ENCODE results near the gene CCR8.

Gene CCR8

DNA sequence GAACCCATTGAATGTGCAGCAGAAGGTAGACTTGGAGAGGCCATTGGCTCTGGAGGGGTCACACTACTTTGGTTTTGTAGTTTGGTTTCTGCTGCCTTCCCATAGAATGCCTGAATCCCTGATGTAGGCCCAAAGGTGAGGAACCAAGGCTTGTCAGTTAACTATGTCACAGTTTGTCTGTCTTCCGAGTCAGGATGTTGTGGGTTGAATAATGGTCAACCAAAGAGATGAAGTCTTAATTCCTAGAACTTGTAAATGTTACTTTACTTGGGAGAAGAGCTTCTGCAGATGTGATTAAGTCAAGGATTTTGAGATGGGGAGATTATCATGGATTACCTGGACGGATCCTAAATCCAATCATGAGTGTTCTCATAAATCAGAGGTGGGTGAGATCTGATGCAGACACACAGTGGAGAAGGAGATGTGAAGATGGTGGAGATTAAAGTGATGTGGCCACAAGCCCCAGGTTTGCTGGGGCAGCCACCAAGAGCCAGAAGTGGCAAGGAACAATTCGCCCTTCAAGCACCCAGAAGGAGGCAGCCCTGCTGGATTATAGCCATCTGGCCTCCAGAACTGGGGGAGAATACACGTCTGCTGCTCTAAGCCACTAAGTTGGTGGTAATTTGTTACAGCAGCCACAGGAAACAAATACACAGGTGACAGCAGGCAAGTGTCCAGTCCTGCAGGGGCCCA is 2.3 kb upstream of the CCR8 start (continued):
- TF ChIP-seq, protein P1, sequence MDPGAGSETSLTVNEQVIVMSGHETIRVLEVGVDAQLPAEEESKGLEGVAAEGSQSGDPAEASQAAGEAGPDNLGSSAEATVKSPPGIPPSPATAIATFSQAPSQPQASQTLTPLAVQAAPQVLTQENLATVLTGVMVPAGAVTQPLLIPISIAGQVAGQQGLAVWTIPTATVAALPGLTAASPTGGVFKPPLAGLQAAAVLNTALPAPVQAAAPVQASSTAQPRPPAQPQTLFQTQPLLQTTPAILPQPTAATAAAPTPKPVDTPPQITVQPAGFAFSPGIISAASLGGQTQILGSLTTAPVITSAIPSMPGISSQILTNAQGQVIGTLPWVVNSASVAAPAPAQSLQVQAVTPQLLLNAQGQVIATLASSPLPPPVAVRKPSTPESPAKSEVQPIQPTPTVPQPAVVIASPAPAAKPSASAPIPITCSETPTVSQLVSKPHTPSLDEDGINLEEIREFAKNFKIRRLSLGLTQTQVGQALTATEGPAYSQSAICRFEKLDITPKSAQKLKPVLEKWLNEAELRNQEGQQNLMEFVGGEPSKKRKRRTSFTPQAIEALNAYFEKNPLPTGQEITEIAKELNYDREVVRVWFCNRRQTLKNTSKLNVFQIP (CRISPR knock-in tag; IDR thresholded peaks at IDR 0.05; ENCODE audit: borderline replicate concordance, low read depth) = no peak

DNA sequence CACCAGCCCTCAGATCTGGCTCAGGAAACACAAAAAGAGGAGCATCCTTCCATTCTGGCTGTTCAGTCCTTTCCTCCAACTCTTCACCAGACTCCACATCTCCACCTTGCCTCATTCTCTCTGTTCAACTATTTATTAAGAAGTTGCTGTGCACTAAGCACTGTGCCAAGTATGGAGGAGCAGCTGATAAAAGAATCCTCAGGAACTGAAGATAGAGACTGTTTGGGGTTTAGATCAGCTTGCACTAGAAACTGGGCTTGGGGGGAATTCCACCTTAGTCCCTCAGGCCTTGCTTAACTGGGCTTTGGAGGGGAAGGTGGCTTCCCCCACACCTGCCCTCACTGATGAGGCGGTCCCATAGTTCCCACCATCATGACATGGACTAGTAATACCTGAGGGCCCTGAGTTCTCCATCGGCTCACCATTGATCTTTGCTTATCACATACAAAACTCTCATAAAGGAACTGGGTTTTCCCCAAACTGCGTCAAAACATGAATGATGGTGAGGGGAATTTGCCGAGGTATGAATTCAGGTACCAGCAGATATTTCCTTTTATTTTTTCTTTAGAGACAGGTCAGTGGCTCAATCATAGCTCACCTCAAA is 1.7 kb upstream of the CCR8 start:
- TF ChIP-seq, protein P2, sequence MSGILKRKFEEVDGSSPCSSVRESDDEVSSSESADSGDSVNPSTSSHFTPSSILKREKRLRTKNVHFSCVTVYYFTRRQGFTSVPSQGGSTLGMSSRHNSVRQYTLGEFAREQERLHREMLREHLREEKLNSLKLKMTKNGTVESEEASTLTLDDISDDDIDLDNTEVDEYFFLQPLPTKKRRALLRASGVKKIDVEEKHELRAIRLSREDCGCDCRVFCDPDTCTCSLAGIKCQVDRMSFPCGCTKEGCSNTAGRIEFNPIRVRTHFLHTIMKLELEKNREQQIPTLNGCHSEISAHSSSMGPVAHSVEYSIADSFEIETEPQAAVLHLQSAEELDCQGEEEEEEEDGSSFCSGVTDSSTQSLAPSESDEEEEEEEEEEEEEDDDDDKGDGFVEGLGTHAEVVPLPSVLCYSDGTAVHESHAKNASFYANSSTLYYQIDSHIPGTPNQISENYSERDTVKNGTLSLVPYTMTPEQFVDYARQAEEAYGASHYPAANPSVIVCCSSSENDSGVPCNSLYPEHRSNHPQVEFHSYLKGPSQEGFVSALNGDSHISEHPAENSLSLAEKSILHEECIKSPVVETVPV (CRISPR knock-in tag; IDR thresholded peaks at IDR 0.05) = no peak
- TF ChIP-seq, protein P1 (CRISPR knock-in tag; IDR thresholded peaks at IDR 0.05; ENCODE audit: borderline replicate concordance, low read depth) = no peak
- no peak for TF ChIP-seq PPARA (CRISPR knock-in tag; IDR thresholded peaks at IDR 0.05; ENCODE audit: borderline replicate concordance)
- TF ChIP-seq TCF4 (CRISPR knock-in tag; IDR thresholded peaks at IDR 0.05; ENCODE audit: borderline replicate concordance) = no peak
- no peak for TF ChIP-seq TOX (CRISPR knock-in tag; IDR thresholded peaks at IDR 0.05; ENCODE audit: borderline replicate concordance)
- no peak for TF ChIP-seq GLIS3 (CRISPR knock-in tag; IDR thresholded peaks at IDR 0.05)
- TF ChIP-seq ZNF70 (CRISPR knock-in tag; IDR thresholded peaks at IDR 0.05) = no peak
- no peak for TF ChIP-seq ZNF565 (CRISPR knock-in tag; conservative IDR thresholded peaks at IDR 0.05; ENCODE audit: low read depth)
- TF ChIP-seq, protein P3, sequence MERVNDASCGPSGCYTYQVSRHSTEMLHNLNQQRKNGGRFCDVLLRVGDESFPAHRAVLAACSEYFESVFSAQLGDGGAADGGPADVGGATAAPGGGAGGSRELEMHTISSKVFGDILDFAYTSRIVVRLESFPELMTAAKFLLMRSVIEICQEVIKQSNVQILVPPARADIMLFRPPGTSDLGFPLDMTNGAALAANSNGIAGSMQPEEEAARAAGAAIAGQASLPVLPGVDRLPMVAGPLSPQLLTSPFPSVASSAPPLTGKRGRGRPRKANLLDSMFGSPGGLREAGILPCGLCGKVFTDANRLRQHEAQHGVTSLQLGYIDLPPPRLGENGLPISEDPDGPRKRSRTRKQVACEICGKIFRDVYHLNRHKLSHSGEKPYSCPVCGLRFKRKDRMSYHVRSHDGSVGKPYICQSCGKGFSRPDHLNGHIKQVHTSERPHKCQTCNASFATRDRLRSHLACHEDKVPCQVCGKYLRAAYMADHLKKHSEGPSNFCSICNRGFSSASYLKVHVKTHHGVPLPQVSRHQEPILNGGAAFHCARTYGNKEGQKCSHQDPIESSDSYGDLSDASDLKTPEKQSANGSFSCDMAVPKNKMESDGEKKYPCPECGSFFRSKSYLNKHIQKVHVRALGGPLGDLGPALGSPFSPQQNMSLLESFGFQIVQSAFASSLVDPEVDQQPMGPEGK (CRISPR knock-in tag; IDR thresholded peaks at IDR 0.05; ENCODE audit: borderline replicate concordance) = no peak
- TF ChIP-seq ZC3H10 (CRISPR knock-in tag; IDR thresholded peaks at IDR 0.05) = no peak
- no peak for TF ChIP-seq OSR1 (CRISPR knock-in tag; IDR thresholded peaks at IDR 0.05)
- no peak for TF ChIP-seq RARB (CRISPR knock-in tag; IDR thresholded peaks at IDR 0.05)
- TF ChIP-seq BACH2 (CRISPR knock-in tag; IDR thresholded peaks at IDR 0.05; ENCODE audit: borderline replicate concordance) = no peak
- TF ChIP-seq ISL1 (CRISPR knock-in tag; IDR thresholded peaks at IDR 0.05) = no peak
- TF ChIP-seq SNAI2 (CRISPR knock-in tag; IDR thresholded peaks at IDR 0.05) = no peak
- no peak for TF ChIP-seq ZNF8 (CRISPR knock-in tag; IDR thresholded peaks at IDR 0.05)
- TF ChIP-seq CSDC2 (CRISPR knock-in tag; IDR thresholded peaks at IDR 0.05) = no peak
- TF ChIP-seq ZFP3 (CRISPR knock-in tag; IDR thresholded peaks at IDR 0.05) = no peak
- no peak for TF ChIP-seq ZFP30 (CRISPR knock-in tag; IDR thresholded peaks at IDR 0.05)
- TF ChIP-seq, protein P4, sequence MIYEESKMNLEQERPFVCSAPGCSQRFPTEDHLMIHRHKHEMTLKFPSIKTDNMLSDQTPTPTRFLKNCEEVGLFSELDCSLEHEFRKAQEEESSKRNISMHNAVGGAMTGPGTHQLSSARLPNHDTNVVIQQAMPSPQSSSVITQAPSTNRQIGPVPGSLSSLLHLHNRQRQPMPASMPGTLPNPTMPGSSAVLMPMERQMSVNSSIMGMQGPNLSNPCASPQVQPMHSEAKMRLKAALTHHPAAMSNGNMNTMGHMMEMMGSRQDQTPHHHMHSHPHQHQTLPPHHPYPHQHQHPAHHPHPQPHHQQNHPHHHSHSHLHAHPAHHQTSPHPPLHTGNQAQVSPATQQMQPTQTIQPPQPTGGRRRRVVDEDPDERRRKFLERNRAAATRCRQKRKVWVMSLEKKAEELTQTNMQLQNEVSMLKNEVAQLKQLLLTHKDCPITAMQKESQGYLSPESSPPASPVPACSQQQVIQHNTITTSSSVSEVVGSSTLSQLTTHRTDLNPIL (CRISPR knock-in tag; IDR thresholded peaks at IDR 0.05; ENCODE audit: low read depth) = no peak
- no peak for ATAC-seq

DNA sequence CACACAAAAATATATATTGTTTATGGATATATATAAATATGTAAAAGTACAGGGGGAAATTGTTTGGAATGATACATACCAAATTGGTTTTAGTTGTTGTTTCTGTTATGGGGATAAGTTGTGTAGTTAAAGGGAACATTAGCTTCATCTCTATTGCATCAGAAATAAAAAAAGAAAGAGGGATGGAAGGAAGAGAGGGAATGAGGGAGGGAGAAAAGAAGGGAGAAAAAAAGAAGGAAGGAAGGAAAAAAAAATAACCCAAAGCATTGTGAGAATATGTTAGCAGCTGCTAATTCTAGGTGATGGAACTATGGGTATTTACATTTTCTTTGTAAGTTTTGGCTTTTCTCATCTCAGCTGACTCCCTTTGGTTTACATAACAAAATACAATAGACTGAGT is 1.3 kb downstream of the CCR8 start:
- TF ChIP-seq RARB (CRISPR knock-in tag; IDR thresholded peaks at IDR 0.05) = no peak
- no peak for TF ChIP-seq ZC3H10 (CRISPR knock-in tag; IDR thresholded peaks at IDR 0.05)
- TF ChIP-seq PPARA (CRISPR knock-in tag; IDR thresholded peaks at IDR 0.05; ENCODE audit: borderline replicate concordance) = no peak
- TF ChIP-seq ESRRG (CRISPR knock-in tag; IDR thresholded peaks at IDR 0.05) = no peak
- TF ChIP-seq ZNF70 (CRISPR knock-in tag; IDR thresholded peaks at IDR 0.05) = no peak
- no peak for TF ChIP-seq ZFP30 (CRISPR knock-in tag; IDR thresholded peaks at IDR 0.05)
- no peak for TF ChIP-seq CSDC2 (CRISPR knock-in tag; IDR thresholded peaks at IDR 0.05)
- no peak for TF ChIP-seq TCF4 (CRISPR knock-in tag; IDR thresholded peaks at IDR 0.05; ENCODE audit: borderline replicate concordance)
- TF ChIP-seq ZNF565 (CRISPR knock-in tag; conservative IDR thresholded peaks at IDR 0.05; ENCODE audit: low read depth) = no peak
- no peak for TF ChIP-seq ARNTL (CRISPR knock-in tag; IDR thresholded peaks at IDR 0.05; ENCODE audit: borderline replicate concordance, low read depth)
- TF ChIP-seq, protein P1 (CRISPR knock-in tag; IDR thresholded peaks at IDR 0.05; ENCODE audit: borderline replicate concordance, low read depth) = no peak
- no peak for TF ChIP-seq ZFP3 (CRISPR knock-in tag; IDR thresholded peaks at IDR 0.05)
- no peak for TF ChIP-seq ISL1 (CRISPR knock-in tag; IDR thresholded peaks at IDR 0.05)
- TF ChIP-seq, protein P3 (CRISPR knock-in tag; IDR thresholded peaks at IDR 0.05; ENCODE audit: borderline replicate concordance) = no peak
- TF ChIP-seq BACH2 (CRISPR knock-in tag; IDR thresholded peaks at IDR 0.05; ENCODE audit: borderline replicate concordance) = no peak

More for the DNA sequence above, 1.3 kb downstream of the CCR8 start:
- no peak for ATAC-seq
